ENCODE data around the gene SPATA16. TPM values are rescaled to one million over a fixed set of nuclear protein-coding genes. Genes with fewer than 3 reads are reported as not detected.

SPATA16 gene
- polyA plus RNA-seq, 1 experiment: not detected

DNA sequence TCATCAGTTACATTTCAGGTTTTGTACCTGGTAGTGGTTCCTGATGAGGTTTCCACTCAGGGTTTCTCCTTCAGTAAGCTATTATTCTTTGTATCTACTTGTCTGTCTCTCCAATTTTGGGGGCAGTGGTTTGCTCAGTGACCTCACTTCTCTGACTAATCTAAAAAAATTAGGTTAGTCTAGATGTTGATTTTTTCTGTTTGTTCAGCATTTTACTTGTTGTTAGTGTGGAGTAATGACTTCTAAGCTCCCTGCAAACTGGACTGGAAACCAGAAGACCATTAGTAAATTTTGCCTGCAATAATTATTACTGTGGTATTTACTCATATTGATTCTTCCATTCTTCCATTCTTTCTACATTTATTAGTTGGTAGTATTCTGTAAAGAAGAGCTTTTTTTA, 139.4 kb downstream of the SPATA16 start:
- TF ChIP-seq, protein P1, sequence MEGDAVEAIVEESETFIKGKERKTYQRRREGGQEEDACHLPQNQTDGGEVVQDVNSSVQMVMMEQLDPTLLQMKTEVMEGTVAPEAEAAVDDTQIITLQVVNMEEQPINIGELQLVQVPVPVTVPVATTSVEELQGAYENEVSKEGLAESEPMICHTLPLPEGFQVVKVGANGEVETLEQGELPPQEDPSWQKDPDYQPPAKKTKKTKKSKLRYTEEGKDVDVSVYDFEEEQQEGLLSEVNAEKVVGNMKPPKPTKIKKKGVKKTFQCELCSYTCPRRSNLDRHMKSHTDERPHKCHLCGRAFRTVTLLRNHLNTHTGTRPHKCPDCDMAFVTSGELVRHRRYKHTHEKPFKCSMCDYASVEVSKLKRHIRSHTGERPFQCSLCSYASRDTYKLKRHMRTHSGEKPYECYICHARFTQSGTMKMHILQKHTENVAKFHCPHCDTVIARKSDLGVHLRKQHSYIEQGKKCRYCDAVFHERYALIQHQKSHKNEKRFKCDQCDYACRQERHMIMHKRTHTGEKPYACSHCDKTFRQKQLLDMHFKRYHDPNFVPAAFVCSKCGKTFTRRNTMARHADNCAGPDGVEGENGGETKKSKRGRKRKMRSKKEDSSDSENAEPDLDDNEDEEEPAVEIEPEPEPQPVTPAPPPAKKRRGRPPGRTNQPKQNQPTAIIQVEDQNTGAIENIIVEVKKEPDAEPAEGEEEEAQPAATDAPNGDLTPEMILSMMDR (IDR thresholded peaks at IDR 0.05; ENCODE audit: low read depth, low read length): no peak
- Histone ChIP-seq H3K27me3 (ENCODE audit: control insufficient read depth, insufficient read depth, low read length) (no peaks in the 10 kb centered on the region), H3K9me3 (ENCODE audit: control insufficient read depth, insufficient read depth, low read length) (no peaks in the 10 kb centered on the region), H3K4me3 (ENCODE audit: low read depth, low read length) (no peak overlapping the region), H3K27ac (ENCODE audit: low read depth, low read length) (no peak overlapping the region)
- no peak for DNase-seq (ENCODE audit: low read depth, low spot score)
- ChIA-PET POLR2A (no interaction called here), CTCF (interaction anchor here (0.6 kb wide), 2 partner anchors 58 to 176 kb away, joined by 4 to 5 read pairs; no protein-coding TSS in a partner anchor)

DNA sequence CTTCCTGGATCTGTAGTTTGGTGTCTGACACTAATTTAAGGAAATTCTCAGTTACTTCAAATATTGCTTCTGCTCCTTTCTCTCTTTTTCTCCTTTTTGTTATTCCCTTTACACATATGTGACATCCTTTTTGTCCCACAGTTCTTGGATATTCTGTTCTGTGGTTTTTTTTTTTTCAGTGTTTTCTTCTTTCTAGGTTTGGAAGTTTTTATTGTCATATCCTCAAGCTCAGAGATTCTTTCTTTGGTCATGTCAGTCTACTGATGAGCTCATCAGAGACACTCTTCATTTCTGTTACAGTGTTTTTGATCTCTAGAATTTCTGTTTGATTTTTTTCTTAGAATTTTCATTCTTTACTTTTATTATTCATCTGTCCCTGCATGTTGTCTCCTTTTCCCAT, 140.5 kb downstream of the SPATA16 start:
- no peaks in the 10 kb centered on the region for H3K9me3 ChIP-seq (ENCODE audit: control insufficient read depth, insufficient read depth, low read length)
- H3K4me3 ChIP-seq (ENCODE audit: low read depth, low read length): no peak overlapping the region
- no peak overlapping the region for H3K27ac ChIP-seq (ENCODE audit: low read depth, low read length)
- TF ChIP-seq, protein P1 (IDR thresholded peaks at IDR 0.05; ENCODE audit: low read depth, low read length): no peak
- CTCF ChIA-PET: interaction anchor here (0.7 kb wide), 1 partner anchor 36 kb away, joined by 7 read pairs; no protein-coding TSS in a partner anchor
- DNase-seq (ENCODE audit: low read depth, low spot score): no peak
- H3K27me3 ChIP-seq (ENCODE audit: control insufficient read depth, insufficient read depth, low read length): no peaks in the 10 kb centered on the region
- POLR2A ChIA-PET: no interaction called here

DNA sequence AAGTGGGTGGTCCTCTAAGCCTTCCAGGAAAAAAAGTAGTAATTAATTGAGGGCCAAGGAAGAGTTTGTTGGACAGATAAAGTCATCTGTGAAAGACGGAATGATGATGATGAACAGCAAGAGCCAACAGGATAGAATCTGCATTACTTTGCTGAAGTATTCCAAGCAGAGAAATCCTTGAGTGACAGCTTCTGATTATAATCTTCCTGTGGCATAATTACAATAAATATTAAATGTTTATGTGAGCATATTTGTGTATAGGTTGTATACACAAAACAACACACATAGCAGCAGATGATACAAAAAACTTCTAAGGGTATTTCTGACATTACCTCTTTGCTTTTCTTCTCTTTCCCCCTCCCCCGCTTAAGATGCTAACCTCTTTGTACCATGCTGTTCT, 147.6 kb downstream of the SPATA16 start:
- Histone ChIP-seq H3K9me3 (ENCODE audit: control insufficient read depth, insufficient read depth, low read length) (no peaks in the 10 kb centered on the region), H3K4me3 (ENCODE audit: low read depth, low read length) (no peak overlapping the region), H3K27me3 (ENCODE audit: control insufficient read depth, insufficient read depth, low read length) (no peaks in the 10 kb centered on the region), H3K27ac (ENCODE audit: low read depth, low read length) (no peak overlapping the region)
- TF ChIP-seq, protein P1 (IDR thresholded peaks at IDR 0.05; ENCODE audit: low read depth, low read length): no peak
- CTCF ChIA-PET: no interaction called here
- POLR2A ChIA-PET: no interaction called here
- no peak for DNase-seq (ENCODE audit: low read depth, low spot score)

DNA sequence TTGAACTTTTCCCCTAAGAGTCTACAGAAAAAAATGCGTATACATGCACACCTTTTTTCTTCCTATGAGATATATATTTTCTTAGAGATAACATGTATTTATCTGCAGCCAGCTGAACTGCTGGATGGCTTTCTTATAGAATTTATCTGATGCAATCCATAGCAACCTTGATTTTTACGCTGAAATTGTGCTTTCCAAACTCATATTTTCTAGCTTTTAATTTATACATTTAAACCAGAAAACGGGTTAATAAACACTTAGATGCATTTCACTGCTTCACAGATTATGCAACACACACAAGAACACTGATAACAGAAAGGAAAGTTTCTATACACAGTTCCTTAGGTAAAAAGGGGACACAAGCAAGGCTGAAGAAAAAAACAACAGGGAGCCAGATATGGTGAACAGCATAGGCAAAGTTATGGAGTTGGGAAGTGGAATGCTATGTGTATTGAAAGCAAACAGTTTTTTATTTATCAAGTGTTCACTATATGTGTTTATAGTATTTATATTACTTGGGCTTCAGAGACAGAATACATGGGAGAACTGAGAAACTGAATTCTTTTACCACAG, 149.5 kb downstream of the SPATA16 start:
- TF ChIP-seq, protein P1 (IDR thresholded peaks at IDR 0.05; ENCODE audit: low read depth, low read length): no peak
- ChIA-PET CTCF (no interaction called here), POLR2A (no interaction called here)
- DNase-seq (ENCODE audit: low read depth, low spot score): no peak
- no peaks in the 10 kb centered on the region for H3K27me3 ChIP-seq (ENCODE audit: control insufficient read depth, insufficient read depth, low read length)
- no peak overlapping the region for H3K27ac ChIP-seq (ENCODE audit: low read depth, low read length)
- no peak overlapping the region for H3K4me3 ChIP-seq (ENCODE audit: low read depth, low read length)
- H3K9me3 ChIP-seq (ENCODE audit: control insufficient read depth, insufficient read depth, low read length): no peaks in the 10 kb centered on the region

DNA sequence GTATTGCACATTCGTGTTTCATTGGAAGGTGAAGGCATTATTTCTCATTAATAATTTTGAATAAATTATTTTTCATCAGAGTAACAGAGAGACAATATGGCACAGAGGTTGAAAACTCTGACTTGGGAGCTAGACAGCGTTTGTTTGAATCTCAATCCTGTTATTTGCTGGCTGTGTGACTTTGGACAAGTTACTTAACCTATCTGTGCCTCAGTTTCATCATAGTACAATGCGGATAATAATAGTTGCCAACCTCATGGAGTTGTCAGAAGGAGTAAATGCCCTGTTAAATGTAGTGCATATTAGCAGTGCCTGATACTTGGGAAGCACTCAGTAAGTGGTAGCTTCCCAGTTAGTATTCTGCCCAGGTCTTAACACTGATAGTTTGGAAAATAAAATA, 151.7 kb downstream of the SPATA16 start:
- TF ChIP-seq, protein P1 (IDR thresholded peaks at IDR 0.05; ENCODE audit: low read depth, low read length): no peak
- H3K27ac ChIP-seq (ENCODE audit: low read depth, low read length): no peak overlapping the region
- no peak for DNase-seq (ENCODE audit: low read depth, low spot score)
- H3K27me3 ChIP-seq (ENCODE audit: control insufficient read depth, insufficient read depth, low read length): no peaks in the 10 kb centered on the region
- no peaks in the 10 kb centered on the region for H3K9me3 ChIP-seq (ENCODE audit: control insufficient read depth, insufficient read depth, low read length)
- ChIA-PET POLR2A (no interaction called here), CTCF (no interaction called here)
- H3K4me3 ChIP-seq (ENCODE audit: low read depth, low read length): no peak overlapping the region
